Breast epithelium (tissue), 3 donors: ENCODE measurements around the gene ANKRD66.

Experiments
- CTCF ChIP-seq, 3 donors: fragments of 450-650 bp; IDR thresholded peaks; one replicate each; pipeline ENCODE4 v1.5.1; 2016 to 2017; ENCODE audit warnings: antibody characterized with exemption in 3 of 3, mild to moderate bottlenecking in 3 of 3, moderate library complexity in 3 of 3
- POLR2A ChIP-seq: fragments of 450-650 bp; IDR thresholded peaks from one replicate; pipeline ENCODE4 v1.6.1; 2016; ENCODE audit warnings: antibody characterized with exemption, mild to moderate bottlenecking, moderate library complexity

- TF ChIP-seq CTCF (IDR thresholded peaks at IDR 0.05) (no peak), POLR2A (no peak)
Observed at GRCh38 chr6:46787871-46788540, 41.3 kb downstream of the ANKRD66 start.
